Endothelial cell (in vitro differentiated cells): Measurements from ENCODE around the gene HDAC9. TPM values are rescaled to one million over a fixed set of nuclear protein-coding genes. Genes with fewer than 3 reads are reported as not detected.

Experiments used
- DNase-seq: peaks from one replicate; pipeline ENCODE4 v3.0.0; 2021; ENCODE audit warnings: low spot score
- H3K27ac Mint-ChIP-seq: one replicate; pipeline ENCODE4 v1.8.0; 2021; ENCODE audit warnings: mixed read lengths, inconsistent platforms; ENCODE audit not compliant: unreplicated experiment
- H3K27me3 Mint-ChIP-seq: one replicate; pipeline ENCODE4 v1.8.0; 2021; ENCODE audit warnings: mild to moderate bottlenecking, moderate library complexity, mixed read lengths, inconsistent platforms; ENCODE audit not compliant: unreplicated experiment
- H3K36me3 Mint-ChIP-seq: one replicate; pipeline ENCODE4 v1.8.0; 2021; ENCODE audit warnings: mild to moderate bottlenecking, low read depth, mixed read lengths, inconsistent platforms; ENCODE audit not compliant: unreplicated experiment
- H3K4me1 Mint-ChIP-seq: one replicate; pipeline ENCODE4 v1.8.0; 2021; ENCODE audit warnings: mild to moderate bottlenecking, mixed read lengths, inconsistent platforms; ENCODE audit not compliant: unreplicated experiment
- H3K4me3 Mint-ChIP-seq: one replicate; pipeline ENCODE4 v1.8.0; 2021; ENCODE audit warnings: mild to moderate bottlenecking, mixed read lengths, inconsistent platforms; ENCODE audit not compliant: unreplicated experiment
- H3K9me3 Mint-ChIP-seq: one replicate; pipeline ENCODE4 v1.8.0; 2021; ENCODE audit warnings: mixed read lengths, inconsistent platforms; ENCODE audit not compliant: unreplicated experiment
- CTCF ChIP-seq: fragments of 200-600 bp; sonication (generic); IDR thresholded peaks from one replicate; pipeline ENCODE4 v1.5.0; 2021; ENCODE audit warnings: antibody characterized with exemption; ENCODE audit not compliant: unreplicated experiment
- total RNA-seq: library from RNA; stranded (reverse); fragmentation: NEBNext Ultra II Directional; extraction: Animal tissue kit (Norgen Biotek cat#: 25700); gene quantifications from one replicate; pipeline ENCODE4 v1.2.1, GENCODE V29; 2021; ENCODE audit not compliant: unreplicated experiment

Gene HDAC9
- total RNA-seq, 1 donor from 2014 or later: 1.2 TPM

- Mint-ChIP-seq H3K36me3 (no peaks in the 10 kb centered on the region), H3K9me3 (no peaks in the 10 kb centered on the region), H3K4me1 (peaks cover 5% of the 10 kb centered on the region), H3K27ac (no peak overlapping the region), H3K27me3 (no peaks in the 10 kb centered on the region), H3K4me3 (no peak overlapping the region)
- no peak for DNase-seq
- TF ChIP-seq CTCF: no peak
These were observed 77.3 kb downstream of the HDAC9 start for GRCh38 chr7:18572885-18573284.

- Mint-ChIP-seq H3K36me3 (no peaks in the 10 kb centered on the region), H3K4me3 (no peak overlapping the region), H3K27me3 (no peaks in the 10 kb centered on the region), H3K4me1 (peaks cover 5% of the 10 kb centered on the region), H3K9me3 (no peaks in the 10 kb centered on the region), H3K27ac (no peak overlapping the region)
- DNase-seq: no peak
- TF ChIP-seq CTCF: no peak
These were observed 78.1 kb downstream of the HDAC9 start for GRCh38 chr7:18573410-18574234.

- Mint-ChIP-seq H3K4me3 (no peak overlapping the region), H3K4me1 (peaks cover 5% of the 10 kb centered on the region), H3K9me3 (no peaks in the 10 kb centered on the region), H3K27me3 (no peaks in the 10 kb centered on the region), H3K27ac (no peak overlapping the region), H3K36me3 (no peaks in the 10 kb centered on the region)
- no peak for DNase-seq
- TF ChIP-seq CTCF: no peak
These were observed 78.6 kb downstream of the HDAC9 start for GRCh38 chr7:18574235-18574540.

GRCh38 chr7:18574676-18575075 is 79.1 kb downstream of the HDAC9 start:
- no peak overlapping the region for H3K4me3 Mint-ChIP-seq
- H3K9me3 Mint-ChIP-seq: no peaks in the 10 kb centered on the region
- H3K36me3 Mint-ChIP-seq: no peaks in the 10 kb centered on the region
- H3K4me1 Mint-ChIP-seq: peaks cover 5% of the 10 kb centered on the region
- no peak for DNase-seq
- no peak for TF ChIP-seq CTCF
- no peak overlapping the region for H3K27ac Mint-ChIP-seq
- no peaks in the 10 kb centered on the region for H3K27me3 Mint-ChIP-seq
